Fibroblast of skin of left quadriceps (primary cell): Measurements from ENCODE around the gene GJB3.
"Not testable (repeated sequence)": the region's sequence is repeated elsewhere in the genome, so short reads cannot be mapped to it uniquely, and the experiment has no call there.

Source experiments
- DNase-seq, 2 experiments: peaks; one replicate each; pipeline ENCODE4 v3.0.0-alpha.2; 2013; ENCODE audit warnings: low read depth in 2 of 2

The GJB3 gene

DNA sequence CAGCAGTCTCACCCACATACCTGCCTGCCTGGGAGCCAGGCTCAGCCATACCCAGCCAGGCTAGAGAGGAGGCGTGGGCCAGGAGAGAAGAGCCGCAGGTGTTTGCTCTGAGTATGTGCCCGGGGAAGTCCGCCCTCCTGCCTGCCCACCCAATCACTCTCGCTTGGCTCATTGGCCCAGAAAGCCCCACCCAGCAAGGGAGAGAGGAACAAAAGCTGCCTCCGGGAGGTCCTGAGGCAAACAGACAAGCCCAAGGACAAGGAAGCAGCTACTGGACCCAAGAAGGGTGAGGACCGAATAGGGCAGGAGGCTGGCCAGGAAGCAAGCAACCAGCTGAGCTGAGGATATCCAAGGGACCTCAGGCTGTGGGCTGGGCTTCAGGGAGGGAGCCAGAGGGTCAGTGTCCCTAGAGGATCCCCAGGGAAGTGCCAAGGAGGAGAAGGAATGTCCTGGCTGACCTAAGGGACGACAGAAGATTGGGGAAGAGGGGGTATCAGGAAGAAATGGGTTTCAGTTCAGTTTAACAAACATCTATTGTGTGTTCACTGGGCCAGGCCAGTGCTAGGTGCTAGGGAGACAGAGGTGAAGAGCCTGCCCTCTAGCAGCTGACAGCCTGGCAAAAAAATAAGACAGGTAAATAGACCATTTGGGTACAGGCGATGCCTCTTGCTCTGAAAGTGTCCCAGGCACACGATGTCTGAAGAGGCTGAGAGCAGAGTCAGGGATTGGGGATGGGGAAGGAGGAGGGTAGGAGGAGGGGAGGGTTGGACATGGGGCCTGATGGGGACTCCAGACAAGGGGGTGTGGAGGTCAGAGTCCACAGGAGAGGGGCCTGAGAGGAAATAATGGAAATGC lies 21.3 kb upstream of the GJB3 start, which contains the start of gene GJB4:
TSS of gene GJB4 (plus strand) at position 238 of the 855 bp plus-strand sequence. CDS start 1,515 bp downstream, outside the sequence.
- DNase-seq = no peak

DNA sequence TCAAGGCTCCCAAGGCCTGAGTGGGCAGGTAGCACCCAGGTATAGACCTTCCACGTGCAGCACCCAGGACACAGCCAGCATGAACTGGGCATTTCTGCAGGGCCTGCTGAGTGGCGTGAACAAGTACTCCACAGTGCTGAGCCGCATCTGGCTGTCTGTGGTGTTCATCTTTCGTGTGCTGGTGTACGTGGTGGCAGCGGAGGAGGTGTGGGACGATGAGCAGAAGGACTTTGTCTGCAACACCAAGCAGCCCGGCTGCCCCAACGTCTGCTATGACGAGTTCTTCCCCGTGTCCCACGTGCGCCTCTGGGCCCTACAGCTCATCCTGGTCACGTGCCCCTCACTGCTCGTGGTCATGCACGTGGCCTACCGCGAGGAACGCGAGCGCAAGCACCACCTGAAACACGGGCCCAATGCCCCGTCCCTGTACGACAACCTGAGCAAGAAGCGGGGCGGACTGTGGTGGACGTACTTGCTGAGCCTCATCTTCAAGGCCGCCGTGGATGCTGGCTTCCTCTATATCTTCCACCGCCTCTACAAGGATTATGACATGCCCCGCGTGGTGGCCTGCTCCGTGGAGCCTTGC lies 19.7 kb upstream of the GJB3 start:
- DNase-seq = no peak

DNA sequence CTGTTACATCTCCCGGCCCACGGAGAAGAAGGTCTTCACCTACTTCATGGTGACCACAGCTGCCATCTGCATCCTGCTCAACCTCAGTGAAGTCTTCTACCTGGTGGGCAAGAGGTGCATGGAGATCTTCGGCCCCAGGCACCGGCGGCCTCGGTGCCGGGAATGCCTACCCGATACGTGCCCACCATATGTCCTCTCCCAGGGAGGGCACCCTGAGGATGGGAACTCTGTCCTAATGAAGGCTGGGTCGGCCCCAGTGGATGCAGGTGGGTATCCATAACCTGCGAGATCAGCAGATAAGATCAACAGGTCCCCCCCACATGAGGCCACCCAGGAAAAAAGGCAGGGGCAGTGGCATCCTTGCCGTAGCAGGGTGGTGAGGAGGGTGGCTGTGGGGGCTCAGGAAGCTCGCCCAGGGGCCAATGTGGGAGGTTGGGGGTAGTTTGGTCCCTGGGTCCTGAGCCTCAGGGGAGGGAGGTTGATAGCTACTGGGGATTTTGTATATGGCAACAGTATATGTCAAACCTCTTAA lies 19.2 kb upstream of the GJB3 start:
- DNase-seq = no peak

DNA sequence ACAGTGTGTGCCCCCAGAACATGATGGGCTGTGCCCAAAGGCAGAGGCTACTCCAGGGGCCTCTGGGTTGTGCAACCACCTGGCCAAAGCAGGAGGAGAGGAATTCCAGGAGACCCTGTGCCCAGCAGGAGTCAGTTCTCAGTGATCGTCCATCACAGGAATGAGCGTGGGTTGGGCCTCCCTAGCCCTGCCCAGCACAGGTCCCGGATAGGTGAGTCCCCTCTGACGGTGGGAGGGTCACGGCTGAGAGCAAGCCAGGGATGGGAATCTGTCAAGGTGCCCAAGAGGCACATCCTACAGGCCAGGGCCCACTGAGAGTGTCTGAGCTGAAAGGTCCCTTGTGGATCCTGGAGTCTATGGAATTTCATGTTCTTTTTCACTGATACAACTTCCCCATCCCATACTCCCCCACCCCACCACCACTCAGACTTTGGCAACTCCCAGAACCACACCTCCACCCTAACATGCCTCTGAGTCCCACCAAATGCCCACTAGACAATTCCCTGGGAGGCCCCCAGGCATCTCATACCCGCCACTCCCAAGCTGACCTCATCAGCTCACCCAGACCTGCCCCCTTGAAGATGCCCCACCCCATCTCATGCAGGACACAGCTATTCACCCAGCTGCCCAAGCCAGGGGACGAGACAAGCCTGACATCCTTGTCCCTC lies 18.4 kb upstream of the GJB3 start:
- no peak for DNase-seq

DNA sequence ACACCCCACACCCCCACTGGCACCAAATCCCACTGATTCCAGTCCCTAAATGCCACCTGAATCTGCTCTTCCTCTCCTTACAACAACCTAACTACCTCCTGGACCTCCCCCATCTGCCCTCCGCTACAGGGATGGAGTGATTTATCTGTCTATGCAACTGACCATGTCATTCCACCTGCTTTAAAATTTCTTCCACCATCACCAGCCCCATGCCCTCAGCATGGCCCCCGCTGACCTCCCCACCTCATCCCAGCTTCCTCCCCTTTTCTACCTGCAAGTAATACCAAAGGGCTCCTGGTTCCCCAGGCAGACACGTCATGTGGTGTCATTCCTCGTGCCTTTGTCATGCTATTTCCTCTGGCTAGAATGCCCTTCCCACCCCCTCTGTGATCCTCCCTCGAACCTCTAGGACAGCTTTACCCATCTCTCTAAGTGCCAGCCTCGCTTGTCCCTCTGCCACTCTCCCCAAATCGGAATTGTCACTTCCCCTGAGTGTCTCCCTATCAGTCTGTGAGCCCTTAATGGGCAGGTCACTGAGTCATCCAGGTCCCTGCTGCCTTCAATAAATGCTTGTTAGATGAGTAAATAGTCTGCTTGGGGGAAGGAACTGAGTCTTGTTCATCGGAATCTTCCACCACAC lies 17.8 kb upstream of the GJB3 start:
- DNase-seq = no peak

DNA sequence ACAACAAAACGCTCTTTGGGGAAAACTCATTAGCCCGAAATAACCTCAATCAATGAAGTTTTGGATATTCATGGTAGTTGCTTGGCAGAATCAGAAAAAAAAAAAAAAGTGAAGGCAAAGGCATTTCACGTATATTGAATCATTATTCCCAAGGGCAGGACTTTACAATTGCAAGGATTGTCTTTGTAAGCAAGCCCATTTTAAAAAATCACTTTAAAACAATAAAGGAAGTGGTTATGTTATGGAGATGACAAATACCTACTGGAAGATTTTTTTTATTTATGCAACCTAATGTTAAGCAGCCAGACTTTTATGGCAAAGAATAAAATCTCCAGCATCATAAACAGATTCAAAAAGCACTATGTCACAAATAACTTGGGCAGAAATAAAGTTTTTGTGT lies 12.2 kb upstream of the GJB3 start:
- DNase-seq = no peak

DNA sequence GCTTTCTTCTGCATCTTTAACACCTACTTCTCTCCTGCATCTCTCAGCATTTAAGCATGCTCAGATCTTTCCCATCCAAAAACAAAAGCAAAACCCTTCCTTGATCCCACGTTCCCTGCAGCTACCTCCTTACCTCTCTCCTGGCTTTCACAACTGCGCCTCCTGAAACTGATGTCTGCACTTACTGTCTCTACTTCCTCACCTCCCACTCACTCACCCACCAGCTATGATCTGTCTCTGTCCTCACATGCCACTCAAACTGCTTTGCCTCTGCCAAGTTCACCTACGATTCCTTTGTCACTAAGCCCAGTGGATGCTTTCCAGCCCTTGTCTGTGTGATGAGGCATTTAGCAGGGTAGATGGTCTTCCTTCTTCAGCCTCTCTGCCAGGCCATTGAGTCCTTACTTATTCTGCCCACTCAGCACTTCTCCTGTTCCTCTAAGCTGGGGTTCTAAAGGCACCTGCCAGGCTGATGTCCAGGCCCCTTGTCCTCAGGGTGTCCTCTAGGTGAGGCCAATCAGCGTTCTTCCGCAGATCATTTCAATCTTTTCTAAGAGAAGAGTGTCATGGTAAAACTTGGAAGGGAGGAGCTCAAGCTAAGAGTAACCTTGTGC lies 10.0 kb upstream of the GJB3 start:
- no peak for DNase-seq

DNA sequence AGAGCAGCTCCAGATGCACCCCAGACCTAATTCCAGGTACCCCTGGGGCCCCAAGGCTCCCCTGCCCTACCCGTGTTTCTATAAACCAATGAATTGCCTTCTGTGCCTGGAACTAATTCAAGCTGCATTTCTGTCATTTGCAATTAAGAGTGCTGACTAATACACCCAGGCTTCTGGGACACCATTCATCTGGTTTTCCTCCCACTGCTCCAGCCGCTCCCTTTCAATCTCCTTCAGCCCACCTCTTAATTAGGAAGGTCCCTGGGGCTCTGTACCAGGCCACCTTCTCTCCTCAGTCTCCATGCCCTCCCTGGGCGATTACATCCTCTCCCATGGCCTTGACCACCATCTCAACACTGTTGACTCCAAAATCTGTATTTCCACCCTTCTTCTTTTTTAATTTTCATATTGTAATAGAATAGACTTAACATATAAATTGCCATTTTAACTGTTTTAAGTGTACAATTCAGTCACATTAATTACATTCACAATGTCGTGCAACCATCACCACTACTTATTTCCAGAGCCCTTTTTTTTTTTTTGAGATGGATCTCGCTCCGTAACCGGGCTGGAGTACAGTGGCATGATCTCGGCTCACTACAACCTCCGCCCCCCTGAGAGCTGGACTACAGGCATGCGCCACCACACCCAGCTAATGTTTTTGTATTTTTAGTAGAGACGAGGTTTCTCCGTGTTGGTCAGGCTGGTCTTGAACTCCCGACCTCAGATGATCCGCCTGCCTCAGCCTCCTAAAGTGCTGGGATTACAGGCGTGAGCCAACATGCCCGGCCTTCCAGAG lies 9.2 kb upstream of the GJB3 start:
- no peak for DNase-seq

DNA sequence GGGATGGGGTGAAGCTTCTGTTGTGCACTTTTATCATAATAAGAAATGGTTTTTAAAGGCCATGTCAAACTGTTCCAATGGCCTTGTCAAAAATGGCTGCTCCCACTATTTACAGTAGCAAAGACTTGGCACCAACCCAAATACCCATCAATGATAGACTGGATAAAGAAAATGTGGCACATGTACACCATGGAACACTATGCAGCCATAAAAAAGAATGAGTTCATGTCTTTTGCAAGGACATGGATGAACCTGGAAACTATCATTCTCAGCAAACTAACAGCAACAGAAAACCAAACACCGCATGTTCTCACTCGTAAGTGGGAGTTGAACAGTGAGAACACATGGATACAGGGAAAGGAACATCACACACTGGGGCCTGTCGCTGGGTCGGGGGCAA lies 7.9 kb upstream of the GJB3 start:
- not testable (repeated sequence) for DNase-seq

DNA sequence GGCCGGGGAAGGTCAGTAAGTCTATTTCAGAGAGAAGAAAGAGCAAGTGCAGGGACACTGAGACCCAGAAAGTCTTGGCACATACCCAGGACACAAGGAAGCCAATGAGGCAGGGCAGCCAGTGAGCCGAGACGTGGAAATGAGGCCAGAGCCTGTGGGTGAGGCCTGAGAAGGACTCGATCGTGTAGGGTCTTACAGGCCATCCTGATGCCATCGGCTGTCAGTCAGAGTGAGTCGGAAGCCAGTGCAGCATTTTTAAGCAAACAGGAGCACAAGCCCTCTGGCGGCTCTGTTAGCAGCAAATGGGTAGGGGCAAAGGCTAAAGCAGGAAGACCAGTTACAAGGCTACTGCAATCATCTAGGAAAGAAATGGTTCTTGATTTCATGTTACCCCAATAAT lies 6.1 kb upstream of the GJB3 start:
- no peak for DNase-seq

DNA sequence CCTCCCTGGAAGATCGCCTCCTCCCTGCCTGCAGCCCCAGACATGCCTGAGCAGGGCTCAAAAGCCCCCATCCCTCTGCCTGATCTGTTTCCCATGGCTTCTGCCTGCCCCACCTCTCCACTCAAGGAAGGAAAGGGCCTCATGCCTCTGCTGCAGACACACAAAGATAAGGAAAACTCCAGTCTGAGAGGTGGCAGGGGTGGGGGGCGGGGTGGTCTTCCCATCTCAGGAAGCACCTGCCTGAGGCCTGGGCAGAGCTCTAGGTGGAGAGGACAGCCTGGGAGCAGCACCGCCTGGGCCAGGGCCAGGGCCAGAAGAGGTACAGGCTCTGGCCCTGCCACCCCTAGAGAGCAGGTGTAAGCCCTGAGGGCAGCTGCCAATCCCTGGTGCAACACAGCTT lies 4.1 kb upstream of the GJB3 start:
- DNase-seq = no peak

DNA sequence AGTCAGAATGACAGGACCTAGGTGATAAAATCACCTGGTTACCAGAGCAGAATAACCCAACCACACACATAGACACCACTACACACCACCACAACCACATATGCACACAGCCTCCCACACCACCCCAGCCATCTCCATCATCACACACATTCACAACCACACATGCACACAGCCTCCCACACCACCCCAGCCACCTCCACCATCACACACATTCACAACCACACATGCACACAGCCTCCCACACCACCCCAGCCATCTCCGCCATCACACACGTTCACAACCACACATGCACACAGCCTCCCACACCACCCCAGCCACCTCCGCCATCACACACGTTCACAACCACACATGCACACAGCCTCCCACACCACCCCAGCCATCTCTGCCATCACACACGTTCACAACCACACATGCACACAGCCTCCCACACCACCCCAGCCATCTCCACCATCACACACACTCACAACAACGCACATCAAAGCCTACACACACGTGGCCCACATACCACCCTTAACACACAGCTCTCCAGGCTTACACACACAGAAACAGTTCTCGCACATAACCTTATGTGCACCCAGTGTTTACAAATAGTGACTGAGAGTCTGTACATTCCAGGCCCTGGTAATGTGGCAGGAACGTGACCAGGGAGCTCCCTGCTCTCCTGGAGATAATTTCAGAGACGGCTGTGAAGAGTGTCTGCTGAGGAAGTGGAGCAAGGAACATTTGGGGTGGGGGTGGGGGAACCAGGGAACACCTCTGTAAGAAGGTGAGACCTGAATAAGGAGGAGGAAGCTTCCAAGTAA lies 3.3 kb upstream of the GJB3 start:
- DNase-seq = no peak

DNA sequence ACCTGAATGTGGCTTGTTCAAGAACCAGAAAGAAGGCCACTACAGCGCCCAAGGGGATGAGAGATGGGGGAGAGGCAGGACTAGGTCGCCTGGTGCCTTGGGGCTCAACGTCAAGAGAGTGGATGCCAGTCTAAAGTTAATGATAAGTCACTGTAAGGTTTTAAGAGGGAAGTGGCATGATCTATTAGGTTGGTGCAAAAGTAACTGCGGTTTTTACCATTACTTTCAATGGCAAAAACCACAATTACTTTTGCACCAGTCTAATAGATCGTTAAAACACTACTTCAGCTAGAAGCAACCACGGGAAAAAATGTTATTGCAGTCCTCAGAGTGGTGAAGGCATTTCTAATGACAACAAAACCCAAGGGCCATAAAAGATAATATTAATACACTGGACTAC lies 2.6 kb upstream of the GJB3 start:
- DNase-seq = no peak

DNA sequence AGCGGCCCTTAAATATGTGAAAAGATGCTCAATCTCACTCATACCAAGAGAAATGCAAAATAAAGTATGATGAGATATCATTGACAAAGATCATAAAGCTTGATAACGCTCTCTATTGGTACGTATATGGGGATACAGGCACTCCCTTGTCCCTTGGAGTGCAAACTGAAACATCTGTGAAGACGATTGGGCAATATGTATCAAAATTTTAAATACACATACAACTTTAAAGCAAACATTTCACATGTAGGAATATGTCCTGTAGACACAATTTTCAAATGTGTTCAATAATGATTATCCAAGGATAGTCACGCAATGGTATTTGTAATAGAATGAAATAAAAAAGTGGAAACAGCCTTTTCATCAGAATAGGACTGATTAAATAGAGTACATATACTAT lies 2.0 kb upstream of the GJB3 start:
- DNase-seq = no peak

DNA sequence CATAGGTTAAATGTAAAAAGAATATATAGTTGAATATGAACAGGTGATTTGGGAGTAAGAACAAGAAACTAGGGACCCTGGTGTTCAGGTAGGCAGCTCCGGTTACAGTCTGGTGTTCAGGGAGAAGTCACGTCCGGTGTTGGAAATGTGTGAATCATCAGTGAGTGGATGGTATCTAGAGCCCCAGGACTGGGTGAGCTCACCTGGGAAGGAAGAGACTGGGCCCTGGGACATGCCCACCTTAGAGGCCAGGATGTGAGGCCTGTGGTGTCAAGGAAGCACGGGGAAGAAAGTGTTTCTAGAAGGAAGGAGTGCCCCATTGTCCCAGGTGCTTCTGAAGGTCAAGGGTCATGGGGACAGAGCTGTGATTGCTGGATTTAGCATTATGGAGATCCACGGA lies 1.5 kb upstream of the GJB3 start:
- no peak for DNase-seq

DNA sequence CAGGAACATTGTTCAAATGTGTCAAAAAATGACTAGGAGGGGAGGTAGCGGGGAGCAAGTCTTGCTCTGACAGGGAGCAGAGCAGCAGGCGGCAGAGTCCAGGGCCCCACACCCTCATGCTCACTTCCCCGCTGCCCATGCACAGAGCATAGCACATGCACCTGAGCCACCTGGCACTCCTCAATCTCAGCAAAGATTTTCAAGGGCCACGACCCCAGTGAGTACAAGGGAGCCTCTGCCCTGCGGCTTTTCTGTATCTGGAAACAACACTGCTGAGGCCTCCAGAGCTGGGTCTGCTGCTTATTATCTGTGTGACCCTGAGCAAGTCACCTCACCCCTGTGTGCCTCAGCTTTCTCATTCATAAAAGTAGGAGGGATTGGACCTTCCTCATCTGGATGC lies 1.1 kb upstream of the GJB3 start:
- no peak for DNase-seq

DNA sequence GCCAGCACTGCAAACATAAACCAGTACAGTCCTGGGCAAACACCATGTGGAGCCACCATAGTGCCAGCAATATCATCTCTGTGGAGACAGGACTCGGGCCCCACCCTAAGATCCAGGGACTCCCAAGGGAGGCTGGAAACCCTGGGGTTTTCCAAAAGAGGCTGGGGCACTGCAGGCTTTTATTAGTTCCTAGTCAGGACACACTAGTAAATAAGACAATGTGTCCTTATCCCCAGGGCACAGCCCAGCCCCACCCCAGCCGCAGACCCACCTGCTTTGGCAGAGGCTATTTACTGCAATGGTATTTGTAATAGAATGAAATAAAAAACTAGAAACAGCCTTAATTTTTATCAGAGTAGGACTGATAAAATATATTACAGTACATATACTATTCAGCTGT lies 486 bp upstream of the GJB3 start:
- DNase-seq = no peak

DNA sequence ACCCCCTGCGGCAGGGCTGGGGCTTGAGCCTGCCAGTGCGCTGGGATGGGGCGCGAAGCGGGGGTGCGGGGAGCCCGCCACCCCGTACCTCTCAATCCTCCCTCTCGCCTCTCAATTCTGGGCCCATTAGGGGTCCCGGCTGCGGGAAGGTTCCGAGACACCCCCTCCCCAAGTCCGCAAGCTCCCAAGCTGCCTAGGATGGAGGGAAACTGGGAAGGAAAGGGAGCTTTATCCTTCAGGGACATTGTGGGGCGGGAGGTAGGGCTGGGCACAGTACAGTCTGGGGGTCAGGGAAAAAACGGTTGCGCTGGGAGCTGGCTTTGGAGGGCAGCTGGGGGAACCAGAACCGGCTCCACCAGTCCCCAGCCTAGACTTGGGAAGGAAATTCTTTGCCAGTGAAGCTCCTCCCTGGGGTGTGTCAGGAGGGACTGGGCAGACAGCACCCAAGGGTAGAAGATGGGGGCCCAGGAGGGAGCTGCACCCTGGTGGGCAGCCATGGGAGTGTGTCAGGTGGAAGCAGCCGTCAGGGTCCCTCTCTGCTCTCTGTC lies 904 bp downstream of the GJB3 start:
- DNase-seq = no peak

DNA sequence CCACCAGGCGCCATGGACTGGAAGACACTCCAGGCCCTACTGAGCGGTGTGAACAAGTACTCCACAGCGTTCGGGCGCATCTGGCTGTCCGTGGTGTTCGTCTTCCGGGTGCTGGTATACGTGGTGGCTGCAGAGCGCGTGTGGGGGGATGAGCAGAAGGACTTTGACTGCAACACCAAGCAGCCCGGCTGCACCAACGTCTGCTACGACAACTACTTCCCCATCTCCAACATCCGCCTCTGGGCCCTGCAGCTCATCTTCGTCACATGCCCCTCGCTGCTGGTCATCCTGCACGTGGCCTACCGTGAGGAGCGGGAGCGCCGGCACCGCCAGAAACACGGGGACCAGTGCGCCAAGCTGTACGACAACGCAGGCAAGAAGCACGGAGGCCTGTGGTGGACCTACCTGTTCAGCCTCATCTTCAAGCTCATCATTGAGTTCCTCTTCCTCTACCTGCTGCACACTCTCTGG lies 3.8 kb downstream of the GJB3 start:
- no peak for DNase-seq
